OCI-LY7 (cell line): ENCODE measurements around the gene SAFB2. TPM values are rescaled to one million over a fixed set of nuclear protein-coding genes. Genes with fewer than 3 reads are reported as not detected.

Experiments
- BruUV-seq: library from RNA; stranded (reverse); fragments of 400-500 nt; replicated peaks from 2 replicates; lab custom pipeline; 2021; lab: Mats Ljungman, UMichigan
- CTCF ChIA-PET: fragments of 300-600 bp; sonication (Branson Sonifier 250); formaldehyde crosslinking; loops from one replicate; lab custom pipeline; 2022; ENCODE audit warnings: antibody characterized with exemption; ENCODE audit not compliant: unreplicated experiment; lab: Charles Lee
- POLR2A ChIA-PET: fragments of 300-600 bp; sonication (Branson Sonifier 250); formaldehyde crosslinking; loops from one replicate; lab custom pipeline; 2022; ENCODE audit warnings: antibody characterized with exemption; lab: Charles Lee
- DNase-seq: peaks from one replicate; pipeline ENCODE4 v3.0.0-alpha.2; 2015; ENCODE audit warnings: low spot score
- H2AFZ ChIP-seq: fragments of 200-600 bp; sonication (generic), shearing (Covaris generic); 2 replicates; pipeline ENCODE4 v1.6.1; 2014; ENCODE audit warnings: mild to moderate bottlenecking, antibody characterized with exemption, low read length, moderate library complexity
- H3K27ac ChIP-seq: fragments of 200-600 bp; sonication (generic); 2 replicates; pipeline ENCODE4 v1.5.1; 2014; ENCODE audit warnings: mixed run types, low read depth, mild to moderate bottlenecking, moderate library complexity, low read length, inconsistent platforms; ENCODE audit not compliant: poor library complexity, severe bottlenecking
- H3K36me3 ChIP-seq: fragments of 200-600 bp; sonication (generic); 2 replicates; pipeline ENCODE4 v1.6.1; 2014; ENCODE audit warnings: mild to moderate bottlenecking, antibody characterized with exemption, low read length, moderate library complexity, mixed read lengths; ENCODE audit not compliant: insufficient read depth
- H3K4me1 ChIP-seq: fragments of 200-600 bp; sonication (generic); 2 replicates; pipeline ENCODE4 v1.5.1; 2014; ENCODE audit warnings: mild to moderate bottlenecking, low read length; ENCODE audit not compliant: insufficient read depth, poor library complexity, severe bottlenecking
- H3K4me2 ChIP-seq: fragments of 200-600 bp; sonication (generic); 2 replicates; pipeline ENCODE4 v1.6.1; 2014; ENCODE audit warnings: mild to moderate bottlenecking, low read length
- H3K4me3 ChIP-seq: fragments of 200-600 bp; sonication (generic); 2 replicates; pipeline ENCODE4 v1.5.1; 2014; ENCODE audit warnings: mild to moderate bottlenecking, low read depth, low read length; ENCODE audit not compliant: poor library complexity, severe bottlenecking
- H3K79me2 ChIP-seq: fragments of 200-600 bp; sonication (generic); 2 replicates; pipeline ENCODE4 v1.6.1; 2016; ENCODE audit warnings: low read depth, mild to moderate bottlenecking, low read length, moderate library complexity, mixed read lengths; ENCODE audit not compliant: insufficient read depth
- H3K9me2 ChIP-seq: fragments of 200-600 bp; sonication (generic); 2 replicates; pipeline ENCODE4 v1.6.1; 2016; ENCODE audit warnings: mild to moderate bottlenecking, low read length, mixed read lengths; ENCODE audit not compliant: insufficient read depth
- H3K9me3 ChIP-seq: fragments of 200-600 bp; sonication (generic); 2 replicates; pipeline ENCODE4 v1.6.1; 2014; ENCODE audit warnings: mild to moderate bottlenecking, mixed run types, low read length, mixed read lengths
- H4K20me1 ChIP-seq: fragments of 200-600 bp; sonication (generic); 2 replicates; pipeline ENCODE4 v1.6.1; 2014; ENCODE audit warnings: mild to moderate bottlenecking, antibody characterized with exemption, low read length, moderate library complexity, mixed read lengths; ENCODE audit not compliant: insufficient read depth
- CTCF ChIP-seq: fragments of 200-600 bp; sonication (generic); conservative IDR thresholded peaks from 2 replicates; pipeline ENCODE4 v1.5.1; 2014; ENCODE audit warnings: mild to moderate bottlenecking, antibody characterized with exemption, low read length, moderate library complexity, mixed read lengths
- EZH2phosphoT487 ChIP-seq: fragments of 200-600 bp; sonication (generic); IDR thresholded peaks from 2 replicates; pipeline ENCODE4 v1.6.1; 2018; ENCODE audit warnings: low read depth, borderline replicate concordance, mild to moderate bottlenecking, mixed run types, antibody characterized with exemption, low read length, moderate library complexity, mixed read lengths
- intact Hi-C: fragments of 100-400 bp; cut with micrococcal nuclease; formaldehyde crosslinking; loops from one replicate; pipeline ENCODE4 v1.10.0; 2022; ENCODE audit not compliant: unreplicated experiment
- total RNA-seq, 2 experiments: library from RNA; depleted of rRNA in 1 of 2; stranded (reverse); fragments of >200 nt in 1 of 2; shearing (Covaris generic) in 1 of 2; gene quantifications; 2 replicates each; pipeline ENCODE4 v1.2.3, GENCODE V29; 2014 to 2022

SAFB2 gene
- total RNA-seq, 2 experiments from 2014 or later, result 52.8 to 111 TPM

- Histone ChIP-seq H3K9me2 (no peaks in the 10 kb centered on the region), H3K36me3 (peaks cover 92% of the 10 kb centered on the region), H3K4me3 (no peak overlapping the region), H2AFZ (no peak overlapping the region), H3K79me2 (no peaks in the 10 kb centered on the region; the same call in 1 of the 2 replicates), H3K9me3 (no peaks in the 10 kb centered on the region), H3K27ac (no peak overlapping the region), H3K4me1 (no peaks in the 10 kb centered on the region), H4K20me1 (0 out of 2 replicates have a peak, but pooled peaks cover 7% of the 10 kb centered on the region), H3K4me2 (no peak overlapping the region)
- ChIA-PET POLR2A (no interaction called here), CTCF (no interaction called here)
- no peak for DNase-seq
- no peak for TF ChIP-seq EZH2phosphoT487
- TF ChIP-seq CTCF, result no peak
- intact Hi-C loops, result no loop called here
- BruUV-seq, result no TSS peak
Observed at GRCh38 chr19:5607318-5608275, 15.0 kb downstream of the SAFB2 start.

GRCh38 chr19:5605362-5605761, 17.2 kb downstream of the SAFB2 start:
- no peak overlapping the region for H2AFZ ChIP-seq
- no peak for DNase-seq
- H3K4me1 ChIP-seq, result no peaks in the 10 kb centered on the region
- ChIA-PET POLR2A (no interaction called here), CTCF (no interaction called here)
- no peak for TF ChIP-seq CTCF
- TF ChIP-seq EZH2phosphoT487, result no peak
- H3K9me3 ChIP-seq, result no peaks in the 10 kb centered on the region
- H3K79me2 ChIP-seq, result no peaks in the 10 kb centered on the region; the same call in 1 of the 2 replicates
- no peak overlapping the region for H3K27ac ChIP-seq
- intact Hi-C loops, result no loop called here
- no peak overlapping the region for H3K4me3 ChIP-seq
- BruUV-seq, result no TSS peak
- H4K20me1 ChIP-seq, result 0 out of 2 replicates have a peak, but pooled peaks cover 7% of the 10 kb centered on the region
- H3K36me3 ChIP-seq, result peaks cover 94% of the 10 kb centered on the region
- no peaks in the 10 kb centered on the region for H3K9me2 ChIP-seq
- H3K4me2 ChIP-seq, result no peak overlapping the region

GRCh38 chr19:5603626-5604025, 18.9 kb downstream of the SAFB2 start:
- H3K4me1 ChIP-seq, result no peaks in the 10 kb centered on the region
- H3K79me2 ChIP-seq, result no peaks in the 10 kb centered on the region; the same call in 1 of the 2 replicates
- no peak for DNase-seq
- no peaks in the 10 kb centered on the region for H3K9me2 ChIP-seq
- H2AFZ ChIP-seq, result no peak overlapping the region
- no peaks in the 10 kb centered on the region for H3K9me3 ChIP-seq
- CTCF ChIA-PET, result no interaction called here
- H3K27ac ChIP-seq, result no peak overlapping the region
- no peak overlapping the region for H3K4me3 ChIP-seq
- H3K4me2 ChIP-seq, result no peak overlapping the region
- intact Hi-C loops, result no loop called here
- no TSS peak for BruUV-seq
- 0 out of 2 replicates have a peak, but pooled peaks cover 7% of the 10 kb centered on the region for H4K20me1 ChIP-seq
- no peak for TF ChIP-seq EZH2phosphoT487
- no peak for TF ChIP-seq CTCF
- H3K36me3 ChIP-seq, result peaks cover 94% of the 10 kb centered on the region
- POLR2A ChIA-PET, result no interaction called here
